HG03558 (cell line): ENCODE data around the gene NFASC.

Source experiments
- ATAC-seq: cut with Tn5 transposase; IDR thresholded peaks from one replicate; pipeline ENCODE4 v1.9.1; 2021; ENCODE audit warnings: moderate number of reproducible peaks; ENCODE audit not compliant: unreplicated experiment; ENCODE audit errors: extremely low read depth

The NFASC gene

DNA sequence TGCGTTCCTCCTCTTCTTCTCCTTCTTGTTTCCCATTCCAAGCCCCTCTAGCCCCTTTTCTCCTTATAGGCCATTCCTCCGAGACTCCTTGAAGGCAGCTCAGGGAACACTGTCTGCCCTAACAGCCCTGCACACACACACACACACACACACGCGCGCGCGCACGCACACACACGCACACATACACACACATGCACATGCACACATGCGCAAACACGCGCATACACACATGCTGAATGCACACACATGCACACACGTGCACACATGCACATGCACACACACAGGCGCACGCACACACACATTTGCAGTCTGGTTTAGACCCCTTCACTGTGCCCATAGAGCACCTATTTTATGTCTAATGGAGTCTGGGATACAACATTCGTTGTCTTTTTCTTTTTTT is 154.6 kb downstream of the NFASC start:
- no peak for ATAC-seq

- ATAC-seq: no peak
These were observed 155.5 kb downstream of the NFASC start for GRCh38 chr1:205026181-205026580.

DNA sequence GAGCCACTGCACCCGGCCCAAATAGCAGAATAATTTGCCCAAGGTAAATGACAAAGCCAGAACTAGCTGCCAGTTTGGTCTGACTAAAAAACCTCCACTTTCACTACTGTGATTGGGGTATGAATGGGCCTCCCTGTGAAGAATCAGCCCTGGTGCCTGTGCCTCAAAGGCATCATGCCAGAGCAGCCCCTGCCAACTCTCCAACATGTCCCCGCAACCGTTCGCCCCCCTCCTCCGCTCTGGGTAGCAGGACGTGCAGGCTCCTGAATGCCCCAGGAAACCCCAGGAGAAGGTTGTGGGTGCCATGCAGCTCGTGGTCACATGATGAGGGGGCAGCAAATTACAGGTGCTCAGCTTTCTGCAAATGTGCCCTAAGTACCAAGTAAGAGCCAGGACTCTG is 157.7 kb downstream of the NFASC start:
- no peak for ATAC-seq

DNA sequence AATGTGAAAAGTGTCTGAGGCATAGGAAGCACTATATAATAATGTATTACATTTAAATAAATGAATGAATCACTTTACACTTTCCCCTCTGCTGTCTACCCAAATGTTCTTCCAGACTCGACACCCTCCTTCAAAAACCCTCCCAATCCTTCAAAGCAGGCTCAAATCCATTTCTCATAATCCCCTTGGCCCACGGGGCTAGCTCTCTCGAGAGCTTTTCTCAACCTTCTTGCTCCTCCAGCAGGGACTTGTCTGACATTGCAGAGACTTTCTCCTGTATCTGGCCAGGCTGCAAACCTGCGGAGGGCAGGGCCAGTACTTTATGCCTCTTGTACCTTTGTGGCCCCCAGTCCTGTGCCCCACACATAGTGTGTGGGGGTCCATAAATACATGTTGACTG is 158.3 kb downstream of the NFASC start:
- ATAC-seq: no peak

GRCh38 chr1:205030241-205030640 is 159.6 kb downstream of the NFASC start:
- ATAC-seq: no peak

GRCh38 chr1:205030896-205031295 is 160.2 kb downstream of the NFASC start:
- ATAC-seq: no peak

DNA sequence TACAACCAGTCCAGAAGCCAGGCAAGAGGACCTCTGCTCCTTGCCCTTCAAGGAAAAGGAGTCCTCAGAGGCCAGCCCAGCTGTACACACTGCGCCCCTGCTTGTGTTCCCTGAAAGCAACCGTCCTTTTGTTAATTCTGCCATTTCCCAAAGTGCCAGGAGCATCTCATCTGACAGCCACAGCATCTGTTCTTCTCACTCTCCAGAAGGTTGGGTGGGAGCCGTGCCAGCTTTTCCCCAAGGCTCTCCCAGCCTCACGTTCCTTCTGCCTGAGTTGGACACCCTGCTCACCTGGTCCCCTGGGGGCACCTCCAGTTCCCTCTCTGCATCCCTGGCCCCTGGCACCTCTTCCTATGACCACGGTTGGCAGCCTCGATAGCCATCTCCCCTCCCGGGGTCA is 161.8 kb downstream of the NFASC start:
- ATAC-seq: no peak

- no peak for ATAC-seq
These were observed 166.9 kb downstream of the NFASC start for GRCh38 chr1:205037539-205037938.

- no peak for ATAC-seq
These were observed 167.6 kb downstream of the NFASC start for GRCh38 chr1:205038132-205038786.

- ATAC-seq: no peak
These were observed 170.5 kb downstream of the NFASC start for GRCh38 chr1:205041001-205041715.

GRCh38 chr1:205041998-205042910 is 171.6 kb downstream of the NFASC start:
- no peak for ATAC-seq

- no peak for ATAC-seq
These were observed 172.5 kb downstream of the NFASC start, which contains the start of gene CNTN2 for GRCh38 chr1:205042911-205043806. Gene CNTN2, plus strand, starts transcription at chr1:205043212. Its CDS starts 9,974 bp downstream, at chr1:205053186.

- ATAC-seq: no peak
These were observed 173.2 kb downstream of the NFASC start for GRCh38 chr1:205043866-205044265.

- no peak for ATAC-seq
These were observed 174.1 kb downstream of the NFASC start for GRCh38 chr1:205044741-205045140.

DNA sequence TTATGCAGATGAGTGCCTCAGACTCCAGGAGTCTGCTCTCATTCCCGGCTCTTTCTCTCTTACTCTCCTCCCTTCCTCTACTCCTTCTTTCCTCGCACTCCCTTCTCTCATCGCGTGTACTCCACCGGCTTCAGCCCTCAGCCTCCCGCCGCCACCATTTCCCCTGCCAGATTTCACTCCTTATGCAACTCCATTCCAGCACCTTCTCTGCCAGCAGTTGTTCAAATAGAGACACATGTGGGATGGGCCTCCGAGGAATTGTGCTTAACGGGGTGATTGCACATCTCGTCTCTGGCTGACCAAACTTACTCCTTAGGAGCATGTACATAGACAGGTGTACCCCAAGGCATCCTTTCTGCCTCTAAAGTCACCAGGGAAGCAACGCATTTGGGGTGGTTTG is 174.5 kb downstream of the NFASC start:
- no peak for ATAC-seq

DNA sequence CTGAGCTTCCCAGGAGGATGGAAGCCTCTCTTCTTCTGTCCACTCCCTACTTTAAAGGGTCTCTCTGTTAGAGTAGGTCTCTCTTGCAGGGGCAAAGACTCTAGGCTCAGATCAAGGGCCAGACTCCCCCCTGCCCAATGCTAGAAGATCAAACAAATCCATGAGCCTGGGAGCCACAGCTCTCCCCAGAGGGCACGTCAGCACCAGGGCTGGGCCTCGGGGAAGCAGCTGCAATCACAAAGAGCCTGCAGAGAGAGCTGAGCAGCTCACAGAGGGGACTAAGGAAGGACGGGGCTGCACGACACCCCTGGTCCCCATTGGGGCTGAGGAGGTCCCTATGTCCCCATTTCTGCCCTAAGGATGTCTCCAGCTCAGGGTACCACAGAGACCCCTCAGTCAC is 176.2 kb downstream of the NFASC start:
- no peak for ATAC-seq

DNA sequence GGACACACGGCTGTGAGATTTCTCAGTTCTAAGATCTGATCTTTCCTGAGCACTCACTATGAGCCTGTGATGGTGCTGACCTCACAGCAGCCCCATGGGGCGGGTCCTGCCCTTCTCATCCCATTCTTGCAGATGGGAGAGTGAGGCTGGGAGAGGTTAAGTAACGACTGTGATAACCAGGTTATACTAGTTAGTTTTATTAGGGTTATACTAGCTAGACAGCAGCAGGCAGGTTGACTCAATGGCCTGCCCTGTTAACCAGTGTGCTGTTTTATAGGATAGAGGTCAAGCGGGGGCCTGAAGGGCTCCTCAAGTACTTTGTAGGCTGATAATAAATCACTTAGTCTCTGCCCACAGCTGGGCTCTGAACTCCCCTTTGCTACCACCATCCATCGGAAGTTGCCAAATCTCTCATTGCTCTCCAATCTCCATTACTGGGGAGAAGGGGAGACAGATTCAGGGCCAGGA is 177.1 kb downstream of the NFASC start:
- ATAC-seq: no peak

DNA sequence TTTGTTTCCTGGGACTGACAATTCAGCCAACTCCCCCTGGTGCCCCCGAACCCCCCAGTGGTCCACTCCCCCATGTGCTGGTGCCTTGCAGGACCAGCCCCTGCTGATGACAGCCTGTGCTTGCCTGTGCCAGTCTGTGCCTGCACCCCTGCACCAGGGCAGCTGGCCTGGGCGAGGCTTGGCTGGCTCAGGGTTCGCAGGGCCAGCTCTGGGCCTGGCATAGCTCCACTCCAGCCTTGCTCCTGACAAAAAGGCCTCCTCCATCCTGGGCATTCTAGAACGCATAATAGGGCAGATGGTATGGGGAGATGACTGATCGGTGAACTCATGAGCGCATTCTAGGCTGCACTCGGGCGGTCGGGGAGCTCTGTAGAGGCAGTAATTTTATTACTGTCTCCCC is 177.7 kb downstream of the NFASC start:
- no peak for ATAC-seq

- no peak for ATAC-seq
These were observed 178.8 kb downstream of the NFASC start for GRCh38 chr1:205049479-205049878.

GRCh38 chr1:205052690-205053089 is 182.0 kb downstream of the NFASC start:
- no peak for ATAC-seq
